GM12872 (cell line): ENCODE results near the gene DGKI.

Experiments used
- TF ChIP-seq, protein P1 (sequence below): IDR thresholded peaks from 3 replicates; pipeline ENCODE4 v1.5.1; 2011; ENCODE audit warnings: low read depth, mild to moderate bottlenecking, low read length, moderate library complexity; ENCODE audit not compliant: insufficient read depth

Gene DGKI

DNA sequence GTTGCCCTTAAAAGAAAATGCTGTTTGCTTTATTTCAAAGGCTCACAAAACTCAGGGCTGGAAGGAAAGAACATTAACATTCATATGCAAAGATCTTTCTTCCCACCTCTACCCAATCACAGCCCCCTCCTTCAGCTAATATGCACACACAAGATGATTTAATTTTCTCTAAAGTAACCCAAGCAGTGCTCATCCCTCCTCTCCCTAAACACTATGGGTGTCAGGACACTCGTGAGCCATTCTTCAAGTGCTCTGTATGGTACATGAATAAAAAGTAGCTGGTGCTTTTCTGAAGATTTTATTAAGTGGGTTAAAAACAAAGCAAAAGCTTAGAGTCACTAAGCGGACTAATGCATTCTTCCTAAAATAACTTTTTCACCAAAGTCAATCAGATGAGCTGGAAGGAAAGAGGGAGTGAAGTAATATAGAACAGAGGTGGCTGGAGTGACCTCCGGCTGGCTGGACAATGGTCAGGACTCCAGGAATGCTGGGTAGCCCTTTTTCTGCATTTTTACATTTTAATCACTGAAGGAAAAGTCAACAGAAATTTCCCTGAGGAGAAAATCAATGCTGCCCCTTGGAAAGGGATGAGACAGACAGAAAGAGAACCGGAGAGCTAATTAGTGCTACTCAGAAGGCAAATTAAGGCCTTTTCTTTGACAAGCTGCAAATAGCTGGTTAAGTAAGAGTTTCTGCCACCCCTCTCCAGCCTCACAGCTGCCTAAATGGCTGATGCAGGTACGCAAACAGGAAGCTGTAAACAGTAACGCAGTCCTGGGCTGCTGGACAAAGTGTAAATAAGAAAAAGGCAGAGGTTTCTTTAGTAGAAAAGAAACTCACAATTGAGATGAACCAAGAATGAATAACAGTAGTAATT is 6.6 kb downstream of the DGKI start:
- TF ChIP-seq, protein P1, sequence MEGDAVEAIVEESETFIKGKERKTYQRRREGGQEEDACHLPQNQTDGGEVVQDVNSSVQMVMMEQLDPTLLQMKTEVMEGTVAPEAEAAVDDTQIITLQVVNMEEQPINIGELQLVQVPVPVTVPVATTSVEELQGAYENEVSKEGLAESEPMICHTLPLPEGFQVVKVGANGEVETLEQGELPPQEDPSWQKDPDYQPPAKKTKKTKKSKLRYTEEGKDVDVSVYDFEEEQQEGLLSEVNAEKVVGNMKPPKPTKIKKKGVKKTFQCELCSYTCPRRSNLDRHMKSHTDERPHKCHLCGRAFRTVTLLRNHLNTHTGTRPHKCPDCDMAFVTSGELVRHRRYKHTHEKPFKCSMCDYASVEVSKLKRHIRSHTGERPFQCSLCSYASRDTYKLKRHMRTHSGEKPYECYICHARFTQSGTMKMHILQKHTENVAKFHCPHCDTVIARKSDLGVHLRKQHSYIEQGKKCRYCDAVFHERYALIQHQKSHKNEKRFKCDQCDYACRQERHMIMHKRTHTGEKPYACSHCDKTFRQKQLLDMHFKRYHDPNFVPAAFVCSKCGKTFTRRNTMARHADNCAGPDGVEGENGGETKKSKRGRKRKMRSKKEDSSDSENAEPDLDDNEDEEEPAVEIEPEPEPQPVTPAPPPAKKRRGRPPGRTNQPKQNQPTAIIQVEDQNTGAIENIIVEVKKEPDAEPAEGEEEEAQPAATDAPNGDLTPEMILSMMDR, result no peak

DNA sequence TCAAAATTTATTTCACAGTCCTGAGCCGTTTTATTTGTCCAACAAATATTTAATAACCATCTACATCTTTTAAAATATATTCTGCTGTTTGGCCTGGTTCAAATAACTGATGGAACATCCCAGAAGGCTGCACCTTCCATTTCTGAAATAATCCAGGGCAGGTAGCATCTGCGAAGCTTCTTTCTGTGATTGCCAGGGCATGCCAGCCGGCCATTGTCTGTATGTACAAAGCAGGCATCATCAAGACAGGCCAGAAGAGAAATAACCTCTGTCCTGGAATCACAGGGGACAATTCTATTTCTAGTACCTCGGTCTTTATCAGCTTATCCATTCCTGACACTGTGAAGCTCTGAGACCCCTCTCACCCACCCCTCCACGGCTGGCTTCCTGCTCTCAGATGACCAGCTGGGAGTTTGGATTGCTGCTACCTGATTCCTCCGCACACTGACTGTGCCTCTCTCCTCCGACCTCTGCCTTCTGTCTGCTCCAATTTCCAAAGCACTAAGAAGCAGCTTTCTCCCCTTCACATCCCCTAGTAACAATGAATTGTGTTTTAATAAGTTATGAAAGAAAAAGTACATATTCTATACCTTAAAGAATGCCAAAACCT is 8.0 kb downstream of the DGKI start:
- TF ChIP-seq, protein P1, result no peak

DNA sequence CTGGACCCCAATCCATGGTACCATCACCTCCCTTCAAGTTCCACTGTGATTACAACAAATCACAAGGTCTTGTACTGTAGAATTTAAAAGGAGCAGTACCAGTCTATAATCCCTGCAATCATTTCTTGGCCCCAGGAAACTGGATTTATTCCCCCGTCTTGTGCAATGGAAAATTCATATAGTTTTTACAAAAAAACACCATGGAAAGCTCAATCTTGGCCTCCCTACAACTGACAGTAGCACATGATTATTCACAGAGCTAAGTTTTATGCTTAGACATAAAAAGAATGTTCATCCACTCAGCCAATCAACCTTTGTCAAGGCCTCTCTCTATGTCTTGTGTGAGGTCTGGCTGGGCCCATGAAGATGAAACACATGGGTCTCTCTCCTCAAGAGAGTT is 10.2 kb downstream of the DGKI start:
- TF ChIP-seq, protein P1, result no peak

DNA sequence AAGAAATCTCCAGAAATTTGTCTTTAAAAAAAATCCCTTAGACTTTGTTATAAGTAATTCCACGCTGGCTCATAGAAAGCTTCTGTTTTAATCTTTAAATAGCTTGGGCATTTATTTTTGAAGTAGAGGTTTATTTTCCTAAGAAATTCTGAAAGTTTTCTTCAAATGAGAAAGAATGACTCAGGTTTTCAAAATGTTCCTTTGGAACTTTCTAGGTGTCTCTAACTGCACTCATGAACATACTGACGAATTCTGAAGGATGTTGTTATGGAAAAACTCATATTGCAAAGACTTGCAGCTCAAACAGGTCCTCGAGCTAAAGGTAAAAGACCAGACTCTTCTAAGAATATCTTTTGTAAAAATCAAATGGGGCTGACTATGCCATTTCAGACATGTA is 10.7 kb downstream of the DGKI start:
- TF ChIP-seq, protein P1, result no peak

DNA sequence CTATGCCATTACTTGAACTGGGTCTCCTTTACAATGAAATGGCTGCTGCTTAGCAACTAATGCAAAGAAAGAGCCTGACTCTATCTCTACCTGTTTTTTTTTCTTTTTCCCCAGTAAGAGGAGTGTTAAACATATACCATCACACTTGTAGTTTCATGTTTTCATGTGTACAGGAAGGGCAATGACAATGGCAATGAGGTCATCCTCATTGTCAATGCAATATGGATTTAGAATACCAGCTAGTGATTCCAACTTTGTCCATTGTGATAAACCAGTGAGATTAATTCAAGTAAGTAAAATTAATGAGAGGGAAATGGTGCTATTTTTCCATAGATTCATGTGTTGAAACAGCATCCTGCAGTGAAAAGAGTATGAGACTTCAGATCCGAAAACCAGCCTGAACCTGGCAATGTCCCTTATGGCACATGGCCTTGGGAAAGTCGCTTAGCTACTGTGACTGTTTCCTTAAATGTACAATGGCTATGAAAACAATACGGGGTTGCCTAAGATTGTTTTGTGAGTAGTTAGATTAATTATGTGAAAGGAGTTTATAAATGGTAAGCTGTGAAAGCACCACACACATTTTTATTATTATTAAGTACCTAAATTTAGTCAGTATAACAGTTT is 11.2 kb downstream of the DGKI start:
- TF ChIP-seq, protein P1, result no peak

DNA sequence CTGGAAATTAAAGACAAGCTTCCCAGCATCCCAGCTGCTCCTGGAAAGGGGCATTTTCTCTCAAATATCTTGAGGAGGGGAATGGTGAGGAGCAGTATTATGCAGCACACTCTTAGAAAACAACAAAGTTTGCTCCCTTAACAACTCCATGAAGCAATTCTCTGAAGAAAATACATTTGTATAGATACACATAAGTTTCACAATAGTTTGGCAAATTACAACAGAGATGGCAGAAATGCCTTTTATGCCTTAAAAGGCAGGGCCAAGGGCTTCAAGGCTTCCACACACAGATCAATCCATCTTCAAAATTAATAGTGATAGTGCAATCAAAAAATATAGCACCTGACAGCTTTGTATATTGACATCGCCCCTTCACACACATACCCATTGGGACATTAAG is 12.2 kb downstream of the DGKI start:
- TF ChIP-seq, protein P1, result no peak

DNA sequence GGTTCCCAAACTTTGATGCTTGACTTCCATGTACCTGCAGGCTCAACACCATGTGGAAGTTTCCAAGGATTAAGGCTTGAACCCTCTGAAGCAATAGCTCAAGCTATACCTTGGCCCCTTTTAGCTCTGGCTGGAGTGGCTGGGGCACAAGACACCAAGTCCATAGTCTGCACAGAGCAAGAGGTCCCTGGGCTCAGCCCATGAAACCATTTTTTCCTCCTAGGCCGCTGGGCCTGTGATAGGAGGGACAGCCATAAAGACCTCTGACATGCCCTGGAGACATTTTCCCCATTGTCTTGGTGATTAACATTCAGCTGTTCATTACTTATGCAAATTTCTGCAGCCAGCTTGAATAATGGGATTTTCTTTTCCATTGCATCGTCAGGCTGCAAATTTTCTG is 14.4 kb downstream of the DGKI start:
- TF ChIP-seq, protein P1, result no peak
